Effector CD8-positive, alpha-beta T cell (primary cell): ENCODE results near the gene TAOK1.

ENCODE experiments used
- DNase-seq: peaks from one replicate; lab custom pipeline; 2025; lab: John Stamatoyannopoulos, UW

The TAOK1 gene

DNA sequence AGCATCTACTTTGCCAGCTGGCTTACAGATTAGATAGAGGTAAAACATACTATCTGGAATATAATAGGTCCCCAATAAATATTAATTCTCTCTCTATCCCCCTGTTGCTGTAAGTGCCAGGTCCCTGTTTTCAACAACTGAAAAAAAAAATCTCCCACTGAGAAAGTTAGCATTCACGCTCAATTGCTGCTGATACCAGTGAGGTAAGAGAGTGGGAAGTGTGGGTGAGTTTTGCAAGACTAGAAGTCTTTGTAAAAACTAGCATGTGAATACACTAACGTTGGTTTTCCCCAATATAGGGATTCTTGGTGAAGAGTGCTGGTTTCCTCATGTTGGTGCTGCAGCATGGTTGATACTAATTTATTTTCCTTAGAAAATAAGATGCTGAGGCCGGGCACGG lies 11.7 kb upstream of the TAOK1 start:
- DNase-seq: no peak

DNA sequence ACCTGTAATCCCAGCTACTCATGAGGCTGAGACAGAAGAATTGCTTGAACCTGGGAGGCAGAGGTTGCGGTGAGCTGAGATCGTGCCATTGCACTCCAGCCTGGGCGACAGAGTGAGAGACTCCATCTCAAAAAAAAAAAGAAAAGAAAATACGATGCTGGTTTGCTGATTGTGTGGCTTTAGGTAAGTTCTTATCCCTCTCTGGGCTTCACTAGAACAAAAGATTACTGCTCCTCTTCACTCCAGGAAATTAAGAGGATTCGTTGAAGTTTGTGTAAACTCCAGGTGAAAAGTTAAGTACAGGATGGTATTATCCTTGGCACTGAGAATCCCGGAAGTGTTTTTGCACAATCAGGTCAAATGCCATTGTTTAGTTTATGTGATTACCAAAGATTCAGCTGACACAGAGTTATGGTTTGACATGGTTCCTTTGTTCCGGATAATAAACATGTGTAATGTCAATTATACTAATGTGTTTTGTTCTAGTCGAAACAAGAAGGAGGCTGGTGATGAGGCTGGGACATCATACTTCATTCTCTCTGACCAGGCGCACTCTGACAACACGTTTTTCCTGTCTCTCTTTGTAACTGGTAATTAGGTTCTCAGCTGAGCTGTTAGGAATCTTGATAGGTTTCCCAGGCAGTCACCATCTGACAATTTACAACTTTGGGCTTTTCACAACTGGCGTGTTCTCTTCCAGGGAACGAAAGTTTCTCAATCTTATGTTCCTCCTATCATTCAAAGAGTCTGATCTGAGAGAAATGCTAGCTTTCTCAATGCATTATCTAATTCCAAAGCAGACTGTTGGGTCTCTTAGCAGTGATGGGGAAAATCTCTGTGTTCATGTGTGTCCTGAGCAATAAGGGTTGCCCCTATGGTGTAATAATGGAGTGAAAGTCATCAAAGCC lies 10.8 kb upstream of the TAOK1 start:
- DNase-seq: no peak

DNA sequence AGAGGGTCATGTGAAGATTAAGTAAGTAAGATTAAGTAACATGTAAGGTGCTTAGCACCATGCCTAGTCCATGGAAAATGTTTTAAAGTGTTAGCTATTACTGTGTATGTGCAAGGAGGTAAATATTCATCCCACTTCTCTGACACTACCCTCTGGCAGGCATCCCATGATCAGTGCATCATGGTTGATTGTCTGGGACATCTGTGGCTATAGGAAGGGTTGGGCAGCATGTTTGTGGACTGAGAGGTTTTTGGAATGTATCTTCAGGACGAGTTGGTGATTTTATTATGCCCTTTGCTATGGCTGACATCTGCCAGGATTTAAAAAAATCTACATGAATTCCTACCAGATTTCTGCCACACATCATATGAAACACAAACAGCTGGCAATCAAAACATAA lies 6.5 kb upstream of the TAOK1 start:
- DNase-seq: no peak

DNA sequence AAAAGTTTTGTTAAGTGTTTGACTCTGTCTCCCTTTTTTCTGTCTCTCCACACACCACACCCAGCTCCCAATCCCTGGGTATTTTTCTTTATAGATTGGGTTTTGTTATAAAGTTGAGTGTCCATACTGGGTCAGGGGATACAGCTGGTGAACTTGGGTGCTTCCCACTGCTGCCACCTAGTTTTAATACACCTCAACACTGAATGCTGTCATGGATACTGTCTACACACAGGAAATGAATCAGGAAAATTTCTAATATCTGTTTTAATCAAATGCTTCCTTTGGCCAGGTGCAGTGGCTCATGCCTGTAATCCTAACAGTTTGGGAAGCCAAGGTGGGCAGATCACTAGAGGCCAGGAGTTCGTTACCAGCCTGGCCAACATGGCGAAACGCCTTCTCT lies 5.3 kb upstream of the TAOK1 start:
- DNase-seq: no peak

DNA sequence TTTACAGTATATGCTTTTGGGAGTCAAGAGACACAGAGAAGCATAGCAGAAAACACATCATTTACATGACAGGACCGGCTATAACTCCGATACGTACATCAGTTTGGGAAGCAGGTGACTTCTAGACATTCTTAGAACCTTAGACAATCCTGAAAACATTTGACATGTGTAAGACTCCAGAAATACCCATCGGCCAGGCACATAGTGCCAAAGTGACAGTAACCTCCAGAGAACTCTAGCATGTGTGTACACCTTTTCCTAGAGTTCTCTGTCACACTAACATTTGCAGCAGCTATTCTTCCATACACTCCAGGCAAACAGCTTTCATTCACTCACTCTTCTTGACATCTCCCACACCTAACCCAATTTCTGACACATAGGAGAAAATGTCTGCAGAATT lies 3.4 kb upstream of the TAOK1 start:
- DNase-seq: no peak

DNA sequence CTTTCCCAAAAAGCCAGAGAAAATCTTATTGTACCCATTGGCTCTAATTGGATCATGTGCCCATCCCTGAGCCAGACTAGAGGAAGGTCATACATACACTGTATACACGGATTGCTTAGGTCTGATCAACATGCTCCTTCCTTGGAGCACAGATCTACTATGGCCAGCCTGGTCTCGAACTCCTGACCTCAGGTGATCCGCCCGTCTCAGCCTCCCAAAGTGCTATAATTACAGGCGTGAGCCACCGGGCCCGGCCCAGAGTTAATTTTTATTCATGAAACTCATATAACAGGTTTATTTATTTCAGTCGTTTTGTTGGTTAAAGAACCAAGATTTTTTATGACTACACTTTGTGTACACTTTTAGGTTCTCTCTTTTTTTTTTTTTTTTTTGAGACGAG lies 1.2 kb upstream of the TAOK1 start:
- DNase-seq: no peak

DNA sequence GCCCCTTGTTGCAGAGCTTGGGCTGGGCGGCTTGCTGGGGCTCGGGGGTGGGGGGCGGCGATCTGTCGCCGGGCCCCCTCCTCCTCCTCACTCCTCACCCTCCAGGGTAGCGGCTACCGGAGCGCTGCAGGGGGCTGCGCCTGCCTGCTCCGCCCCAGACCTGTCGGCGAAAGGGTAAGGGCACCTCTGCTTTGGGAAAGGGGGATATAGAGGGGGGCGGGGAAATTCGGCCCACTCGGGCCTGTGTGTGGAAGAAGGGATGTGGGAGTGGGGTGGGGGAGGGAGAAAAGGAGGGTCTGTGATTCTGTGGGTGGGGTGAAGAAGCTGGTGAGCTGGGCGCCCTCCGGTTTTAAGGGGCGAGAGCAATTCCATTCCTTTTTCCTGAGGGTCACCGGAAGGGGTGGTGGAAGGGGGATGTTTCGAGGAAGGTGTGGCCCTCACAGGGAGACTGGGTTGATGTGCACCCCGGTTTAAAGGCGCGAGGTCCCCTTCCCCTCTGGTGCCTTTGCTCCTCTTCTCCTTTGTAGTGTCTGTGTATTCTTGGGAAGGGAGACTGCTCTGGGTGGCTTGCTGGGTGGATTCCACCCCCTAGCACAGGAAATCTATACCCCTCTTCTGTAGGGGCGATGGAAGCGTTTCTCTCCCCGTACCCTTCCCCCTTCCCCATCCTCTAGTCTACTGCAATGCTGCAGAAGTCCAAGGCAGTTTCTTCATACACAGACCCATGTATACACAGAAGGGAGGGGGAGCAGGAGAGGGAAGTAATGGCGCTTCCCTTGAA lies 878 bp downstream of the TAOK1 start:
- DNase-seq: no peak

DNA sequence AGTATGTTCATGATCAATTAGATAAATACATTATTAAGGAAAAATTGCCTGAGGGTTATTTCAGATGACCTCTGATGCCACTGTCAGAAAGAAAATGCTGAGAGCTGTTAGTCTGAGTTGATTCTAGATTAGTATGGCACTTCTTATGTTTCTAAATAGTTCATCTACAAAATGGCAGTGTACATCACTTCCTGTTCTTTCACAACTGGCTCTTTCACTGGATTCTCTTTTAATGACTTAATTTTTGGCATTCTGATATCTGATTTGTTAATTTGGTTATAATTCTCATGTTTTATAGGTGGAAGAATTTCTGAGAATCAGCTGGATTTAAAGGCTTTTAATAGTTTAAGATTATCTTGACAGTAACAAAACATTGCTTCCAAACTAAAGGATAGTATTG lies 3.3 kb downstream of the TAOK1 start:
- no peak for DNase-seq

DNA sequence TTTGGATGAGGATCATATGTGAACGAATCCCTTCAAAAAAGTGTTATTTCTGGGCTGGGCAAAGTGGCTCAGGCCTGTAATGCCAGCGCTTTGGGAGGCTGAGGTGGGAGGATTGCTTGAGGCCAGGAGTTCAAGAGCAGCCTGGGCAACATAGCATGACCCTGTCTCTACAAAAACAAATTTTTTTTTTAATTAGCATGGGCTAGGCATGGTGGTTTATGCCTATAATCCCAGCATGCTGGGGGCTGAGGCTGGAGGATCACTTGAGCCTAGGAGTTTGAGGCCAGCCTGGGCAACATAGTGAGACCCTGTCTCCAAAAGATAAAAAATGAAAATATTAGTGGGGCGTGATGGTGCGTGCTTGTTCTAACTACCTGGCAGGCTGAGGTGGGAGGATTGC lies 4.6 kb downstream of the TAOK1 start:
- DNase-seq: no peak

DNA sequence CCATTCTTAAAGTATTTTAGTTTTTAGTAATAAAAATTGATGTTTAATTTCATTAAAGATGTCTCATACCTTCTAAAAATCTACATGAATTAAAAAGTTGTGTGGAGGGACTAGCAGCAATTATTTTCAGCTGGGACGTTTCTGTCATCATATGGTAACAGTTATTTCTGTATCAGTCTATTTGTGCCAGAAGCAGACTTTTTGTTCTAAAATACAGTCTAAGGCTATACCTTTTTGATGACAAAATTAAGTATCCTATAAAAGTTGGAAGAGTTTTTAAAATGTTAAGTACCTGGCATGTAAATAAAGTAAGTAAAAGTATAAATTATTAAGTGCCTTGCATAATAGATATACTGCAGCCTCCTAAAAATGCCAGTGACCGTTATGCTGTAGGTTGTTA lies 5.9 kb downstream of the TAOK1 start:
- DNase-seq: no peak

DNA sequence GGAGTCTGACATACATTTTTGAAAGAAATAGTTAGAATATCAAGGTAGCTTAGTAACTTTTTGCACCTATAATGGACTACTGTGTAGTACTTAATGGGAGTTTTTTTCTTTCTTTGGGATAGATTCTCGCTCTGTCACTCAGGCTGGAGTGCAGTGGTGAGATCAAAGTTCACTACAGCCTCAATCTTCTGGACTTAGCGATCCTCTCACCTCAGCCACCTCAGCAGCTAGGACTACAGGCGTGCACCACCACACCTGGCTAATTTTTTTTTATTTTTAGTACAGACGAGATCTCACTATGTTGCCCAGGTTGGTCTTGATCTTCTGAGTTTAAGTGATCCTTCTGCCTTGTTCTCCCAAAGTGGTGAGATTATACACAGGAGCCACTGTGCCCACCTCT lies 9.5 kb downstream of the TAOK1 start:
- no peak for DNase-seq

DNA sequence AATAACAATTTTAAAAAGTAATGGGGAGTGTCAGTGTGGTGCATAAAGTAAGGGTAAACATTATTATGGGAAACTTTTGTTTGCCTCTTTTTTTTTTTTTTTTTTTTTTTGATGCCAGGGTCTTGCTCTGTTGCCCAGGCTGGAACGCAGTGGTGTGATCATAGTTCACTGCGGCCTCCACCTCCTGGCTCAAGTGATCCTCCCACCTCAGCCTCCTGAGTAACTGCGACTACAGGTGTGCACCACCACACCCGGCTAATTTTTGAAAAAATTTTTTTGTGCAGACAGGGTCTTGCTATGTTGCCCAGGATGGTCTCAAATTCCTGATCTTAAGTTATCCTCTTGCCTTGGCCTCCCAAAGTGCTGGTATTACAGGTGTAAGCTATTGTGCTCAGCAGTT lies 10.7 kb downstream of the TAOK1 start:
- no peak for DNase-seq

DNA sequence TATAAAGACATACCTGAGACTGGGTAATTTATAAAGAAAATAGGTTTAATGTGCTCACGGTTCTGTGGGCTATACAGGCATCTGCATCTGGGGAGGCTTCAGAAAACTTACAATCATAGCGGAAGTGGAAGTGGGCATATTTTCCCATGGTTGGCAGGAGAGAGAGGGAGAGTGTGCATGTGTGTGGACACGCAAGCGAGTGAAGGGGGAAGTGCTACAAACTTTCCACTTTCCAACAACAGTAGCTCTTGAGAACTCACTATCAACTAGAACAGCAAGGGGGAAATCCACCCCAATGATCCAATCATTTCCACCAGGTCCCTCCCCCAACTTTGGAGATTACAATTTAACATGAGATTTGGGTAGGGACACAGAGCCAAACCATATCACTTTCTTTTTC lies 11.1 kb downstream of the TAOK1 start:
- no peak for DNase-seq

DNA sequence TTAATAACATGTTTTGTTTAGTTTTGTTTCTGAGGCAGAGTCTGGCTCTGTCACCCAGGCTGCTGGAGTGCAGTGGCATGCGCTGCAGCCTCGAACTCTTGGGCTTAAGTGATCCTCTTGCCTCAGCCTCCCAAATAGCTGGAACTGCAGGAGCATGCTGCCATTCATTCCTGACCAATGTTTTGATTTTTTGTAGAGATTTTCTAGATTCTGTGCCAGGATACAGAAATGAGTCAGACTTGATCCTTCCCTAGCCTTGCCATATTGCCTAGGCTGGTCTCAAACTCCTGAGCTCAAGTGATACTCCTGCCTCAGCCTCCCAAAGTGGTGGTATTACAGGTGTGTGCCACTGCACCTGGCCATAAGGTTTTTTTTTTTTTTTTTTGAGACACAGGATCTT lies 17.7 kb downstream of the TAOK1 start:
- no peak for DNase-seq

DNA sequence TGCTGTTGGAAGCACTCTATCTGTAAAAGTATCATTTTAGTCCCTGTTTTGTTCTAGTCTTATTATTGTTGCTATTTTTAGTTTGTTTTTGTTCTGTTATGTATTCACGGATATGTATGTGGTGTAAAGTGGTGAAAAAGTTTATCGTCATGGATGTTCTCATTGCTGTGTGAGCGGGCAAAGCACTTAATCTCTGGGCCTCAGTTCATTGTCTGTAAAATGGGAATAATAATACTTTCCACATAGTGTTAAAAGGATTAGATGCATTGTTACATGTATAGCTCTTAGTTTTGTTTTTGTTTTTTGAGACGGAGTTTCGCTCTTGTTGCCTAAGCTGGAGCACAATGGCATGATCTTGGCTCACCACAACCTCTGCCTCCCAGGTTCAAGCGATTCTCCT lies 19.8 kb downstream of the TAOK1 start:
- DNase-seq: no peak

DNA sequence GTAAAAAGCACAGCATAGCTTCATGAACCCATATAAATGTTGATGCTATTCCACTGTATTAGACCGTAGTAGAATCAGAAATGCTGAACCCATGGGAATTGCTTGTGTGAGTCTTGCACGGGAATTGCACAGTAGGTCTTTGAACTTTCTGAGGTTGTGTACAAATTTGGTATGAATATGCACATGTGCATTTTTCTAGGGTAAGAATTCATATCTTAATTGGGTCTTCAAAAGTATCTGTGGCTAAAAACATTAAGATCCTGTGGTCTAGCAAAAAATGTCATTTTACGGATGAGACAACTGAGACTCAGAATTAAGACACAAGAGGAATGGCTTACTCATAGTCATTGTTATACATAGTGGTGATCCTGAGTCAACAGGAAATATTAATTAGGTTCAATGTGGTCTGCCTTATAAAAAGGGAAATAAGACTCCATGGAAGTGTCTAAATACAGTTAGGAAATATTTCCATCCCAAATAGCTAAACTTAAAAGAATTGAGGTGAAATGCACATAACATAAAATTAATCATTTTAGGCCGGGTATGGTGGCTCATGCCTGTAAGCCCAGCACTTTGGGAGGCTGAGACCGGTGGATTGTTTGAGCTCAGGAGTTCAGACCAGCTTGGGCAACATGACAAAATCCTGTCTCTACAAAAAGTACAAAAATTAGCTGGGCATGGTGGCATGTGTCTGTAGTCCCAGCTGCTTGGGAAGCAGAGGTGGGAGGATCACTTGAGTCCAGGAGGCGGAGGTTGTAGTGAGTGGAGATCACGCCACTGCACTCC lies 22.8 kb downstream of the TAOK1 start:
- no peak for DNase-seq

DNA sequence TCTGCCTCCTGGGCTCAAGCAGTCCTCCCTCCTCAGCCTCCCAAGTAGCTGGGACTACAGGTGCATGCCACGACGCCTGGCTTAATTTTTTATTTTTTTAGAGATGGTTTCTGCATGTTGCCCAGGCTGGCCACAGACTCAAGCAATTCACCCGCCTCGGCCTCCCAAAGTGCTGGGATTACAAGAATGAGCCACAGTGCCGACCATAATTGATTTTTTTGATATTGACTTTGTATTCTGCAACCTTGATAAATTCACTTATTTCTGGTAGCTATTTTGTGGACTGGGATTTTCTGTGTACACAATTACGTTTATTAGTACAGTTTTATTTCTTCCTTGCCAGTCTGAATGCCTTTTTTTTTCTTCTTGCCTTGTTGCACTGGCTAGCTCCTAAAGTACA lies 30.0 kb downstream of the TAOK1 start:
- no peak for DNase-seq

DNA sequence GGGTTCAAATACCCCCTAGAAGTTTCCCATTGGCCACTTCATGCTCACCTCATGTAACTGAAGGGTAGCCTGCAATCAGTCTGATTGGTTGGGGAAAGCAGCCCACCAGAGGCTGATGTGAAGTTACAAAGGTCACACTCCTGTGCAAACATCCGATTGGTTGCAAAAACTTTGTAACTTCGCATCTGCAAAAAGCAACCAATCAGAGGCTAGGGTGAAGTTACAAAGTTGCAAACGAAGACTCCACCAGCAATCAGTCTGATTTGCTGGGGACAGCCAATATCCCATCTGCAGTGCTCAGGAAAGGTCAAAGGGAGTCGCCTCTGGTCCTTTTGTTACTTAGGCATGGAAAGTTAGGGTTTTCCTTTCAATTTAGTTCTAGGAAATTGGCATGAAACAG lies 40.1 kb downstream of the TAOK1 start:
- no peak for DNase-seq

DNA sequence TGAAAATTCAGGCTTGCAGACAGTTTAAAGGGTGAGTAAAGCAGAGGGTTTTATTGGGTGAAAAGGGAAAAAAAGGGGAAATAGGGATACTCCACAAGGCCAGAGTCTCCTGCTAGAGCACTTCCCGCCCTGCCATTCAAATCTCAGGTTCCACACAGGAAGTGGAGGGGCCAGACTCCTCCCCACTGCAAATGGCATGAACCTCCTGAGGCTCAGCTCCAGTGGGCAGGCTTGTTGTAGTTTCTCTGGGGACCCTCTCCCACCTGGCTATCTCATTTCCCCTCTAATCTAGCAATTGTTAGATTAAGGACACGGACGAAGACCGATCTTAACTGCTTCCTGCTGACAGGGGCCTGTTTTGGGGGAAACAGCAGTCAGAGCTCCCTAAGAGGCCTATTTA lies 43.4 kb downstream of the TAOK1 start:
- no peak for DNase-seq

DNA sequence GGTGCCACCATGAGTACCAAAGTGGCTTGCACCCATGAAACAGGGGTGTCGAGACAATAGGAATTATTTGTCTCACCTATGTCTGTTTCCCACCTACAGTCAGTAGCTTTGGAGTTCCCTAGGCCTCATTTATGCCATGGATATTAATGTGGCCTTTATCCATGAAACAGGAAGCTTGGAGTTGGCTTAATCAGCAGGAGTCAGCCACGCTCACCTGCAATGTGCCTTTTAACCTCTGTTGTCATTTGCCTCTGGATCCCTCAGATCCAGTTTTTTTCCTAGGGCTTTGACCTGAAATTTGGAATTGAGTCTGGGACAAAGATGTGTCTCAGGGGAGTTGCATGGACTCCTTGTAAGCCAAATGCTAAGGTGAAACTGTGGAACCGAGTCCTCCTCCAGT lies 44.4 kb downstream of the TAOK1 start:
- DNase-seq: no peak

DNA sequence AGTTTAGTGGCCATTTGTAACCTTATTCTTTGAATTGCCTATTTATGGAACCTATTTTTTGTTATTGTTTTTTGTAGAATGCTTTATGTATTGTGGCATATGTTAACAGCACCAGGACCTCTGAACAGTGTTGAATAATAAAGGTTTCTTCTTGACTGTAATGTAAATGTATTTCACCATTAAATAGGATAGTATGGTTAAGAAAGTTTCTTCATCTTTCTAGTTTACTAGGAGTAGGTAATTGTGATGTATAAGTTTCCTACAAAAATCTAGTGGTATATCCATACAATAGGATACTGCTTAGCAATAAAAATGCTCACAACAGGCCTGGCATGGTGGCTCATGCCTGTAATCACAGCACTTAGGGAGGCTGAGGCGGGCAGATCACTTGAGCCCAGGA lies 52.3 kb downstream of the TAOK1 start:
- DNase-seq: no peak

DNA sequence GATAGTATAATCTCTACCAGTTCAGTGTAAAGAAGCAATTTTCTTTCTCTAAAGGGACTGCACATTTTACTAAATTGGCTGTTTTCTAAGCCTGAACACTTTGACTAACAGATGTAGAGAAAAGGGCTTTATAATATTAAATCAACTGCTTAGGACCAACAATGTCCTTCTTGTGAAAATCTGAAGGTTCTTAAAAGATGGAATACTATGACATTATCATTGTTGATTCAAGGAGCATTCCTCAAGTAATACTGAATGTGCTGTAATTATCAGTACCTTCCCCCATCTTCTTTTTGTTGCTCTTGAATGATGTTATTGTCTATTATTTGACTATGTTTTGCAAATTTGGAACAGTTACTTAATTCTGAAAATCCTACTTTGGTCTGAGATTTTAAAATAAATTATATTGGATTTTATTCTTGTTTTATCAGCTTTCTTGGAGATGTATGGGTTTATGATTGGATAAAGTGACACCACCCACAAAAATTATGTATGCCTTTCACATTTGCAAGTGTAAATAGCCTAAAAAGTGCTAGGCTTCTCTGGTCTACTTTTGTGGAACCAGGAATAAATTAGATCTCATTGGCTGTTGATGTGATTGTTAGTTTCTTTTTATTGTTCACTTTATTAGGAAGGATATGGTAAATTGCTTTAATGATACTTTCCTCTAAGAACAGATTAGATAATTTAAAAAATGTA lies 53.0 kb downstream of the TAOK1 start:
- no peak for DNase-seq
